Suppressor macrophage treated with lipopolysaccharide for 1 hour (primary cell): ENCODE measurements around the gene EN2.

Experiments used
- DNase-seq, 3 donors: peaks; one replicate each; pipeline ENCODE4 v3.0.0-alpha.2; 2020 to 2022

EN2 gene

GRCh38 chr7:155458111-155458877 is at the start of gene EN2:
Gene EN2, plus strand, starts transcription at chr7:155458129. Its CDS starts 249 bp downstream, at chr7:155458378.
- DNase-seq, result peak in 1 of 3 donors; percentile 45

DNA sequence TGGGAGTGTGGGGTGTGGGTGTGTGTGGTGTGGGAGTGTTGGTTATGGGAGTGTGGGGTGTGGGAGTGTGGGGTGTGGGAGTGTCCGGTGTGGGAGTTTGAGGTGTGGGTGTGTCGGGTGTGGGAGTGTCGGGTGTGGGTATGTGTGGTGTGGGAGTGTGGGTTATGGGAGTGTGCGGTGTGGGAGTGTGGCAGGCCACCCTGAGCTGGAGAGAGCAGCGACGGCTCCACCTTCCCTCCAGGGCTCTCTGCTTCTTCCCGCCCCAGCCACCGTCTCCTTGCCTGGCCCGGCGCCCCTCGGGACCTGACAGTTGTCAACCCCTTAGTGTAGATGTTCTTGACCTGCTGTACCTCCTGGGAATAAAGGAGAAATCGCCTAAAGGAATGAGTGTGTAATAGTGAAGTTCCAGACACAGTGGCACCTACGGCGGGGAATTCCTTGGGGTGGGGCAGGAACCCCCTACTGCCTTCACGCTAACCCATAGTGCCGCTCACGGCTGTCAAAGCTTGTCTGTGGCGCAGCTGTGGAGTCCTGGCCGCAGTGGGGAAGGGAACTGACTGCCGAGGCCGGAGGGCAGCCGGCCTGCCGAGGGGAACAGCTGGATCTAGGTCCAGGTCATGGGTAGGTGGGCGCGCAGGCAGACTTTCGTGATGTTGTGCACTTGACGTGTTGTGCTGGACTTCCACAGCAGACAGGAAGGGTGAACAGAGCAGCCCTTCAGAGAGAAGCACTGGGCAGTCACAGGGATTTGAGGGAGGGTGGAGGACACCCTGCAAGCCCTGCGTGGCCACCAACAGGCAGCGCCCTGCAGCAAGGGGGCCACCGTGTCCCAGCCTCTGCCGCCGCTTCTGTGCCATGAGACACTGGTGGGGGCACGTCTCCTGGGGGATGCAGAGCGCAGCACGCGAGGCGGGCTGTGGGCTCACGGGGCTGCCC is 49.0 kb upstream of the EN2 start:
- no peak for DNase-seq

GRCh38 chr7:155409980-155410379 is 47.9 kb upstream of the EN2 start:
- DNase-seq, result no peak

- DNase-seq, result no peak
These were observed 47.5 kb upstream of the EN2 start for GRCh38 chr7:155410431-155410830.

GRCh38 chr7:155411718-155412415 is 46.1 kb upstream of the EN2 start:
- no peak for DNase-seq

DNA sequence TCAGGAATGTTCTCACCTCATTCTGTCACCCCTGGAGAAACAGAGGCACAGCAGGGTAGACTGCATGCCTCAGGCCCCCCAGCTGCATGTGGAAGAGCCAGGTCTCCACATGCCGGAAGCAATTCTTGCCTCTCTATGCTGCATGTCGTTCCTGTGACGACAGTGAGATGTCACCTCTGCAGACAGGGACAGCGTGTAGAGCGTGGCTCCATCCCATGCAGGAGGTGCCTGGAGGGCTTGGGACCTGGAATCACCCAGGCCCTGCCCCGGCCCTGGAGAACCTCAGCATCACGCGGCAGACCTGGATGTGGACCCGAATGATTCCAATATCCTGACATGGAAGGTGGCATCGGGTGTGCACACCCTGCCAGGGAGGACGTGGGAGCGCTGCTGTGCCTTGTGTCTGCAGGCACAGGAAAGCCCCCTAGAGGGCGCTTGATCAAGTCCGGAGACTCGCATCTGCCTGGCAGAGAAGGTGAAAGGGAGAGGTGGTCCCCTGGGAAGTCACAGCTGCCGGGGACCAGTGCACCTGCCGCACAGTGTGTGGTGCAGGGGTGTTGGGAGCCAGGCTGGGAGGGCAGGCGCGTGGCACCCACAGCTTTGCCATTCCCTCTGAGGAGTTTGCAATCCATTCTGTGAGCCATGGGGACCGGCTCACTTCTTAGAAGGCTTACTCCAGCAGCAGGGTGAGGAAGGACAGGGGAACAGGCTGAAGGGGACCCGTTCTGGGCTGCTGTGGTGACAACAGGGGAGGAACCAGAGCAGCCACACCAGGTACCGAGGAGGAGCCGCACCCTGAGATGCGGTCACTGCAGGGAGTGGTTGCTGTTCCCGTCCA is 45.3 kb upstream of the EN2 start:
- DNase-seq, result peak; percentile 54 to 79 (median 68)

- DNase-seq, result no peak
These were observed 43.1 kb upstream of the EN2 start for GRCh38 chr7:155414547-155415492.

DNA sequence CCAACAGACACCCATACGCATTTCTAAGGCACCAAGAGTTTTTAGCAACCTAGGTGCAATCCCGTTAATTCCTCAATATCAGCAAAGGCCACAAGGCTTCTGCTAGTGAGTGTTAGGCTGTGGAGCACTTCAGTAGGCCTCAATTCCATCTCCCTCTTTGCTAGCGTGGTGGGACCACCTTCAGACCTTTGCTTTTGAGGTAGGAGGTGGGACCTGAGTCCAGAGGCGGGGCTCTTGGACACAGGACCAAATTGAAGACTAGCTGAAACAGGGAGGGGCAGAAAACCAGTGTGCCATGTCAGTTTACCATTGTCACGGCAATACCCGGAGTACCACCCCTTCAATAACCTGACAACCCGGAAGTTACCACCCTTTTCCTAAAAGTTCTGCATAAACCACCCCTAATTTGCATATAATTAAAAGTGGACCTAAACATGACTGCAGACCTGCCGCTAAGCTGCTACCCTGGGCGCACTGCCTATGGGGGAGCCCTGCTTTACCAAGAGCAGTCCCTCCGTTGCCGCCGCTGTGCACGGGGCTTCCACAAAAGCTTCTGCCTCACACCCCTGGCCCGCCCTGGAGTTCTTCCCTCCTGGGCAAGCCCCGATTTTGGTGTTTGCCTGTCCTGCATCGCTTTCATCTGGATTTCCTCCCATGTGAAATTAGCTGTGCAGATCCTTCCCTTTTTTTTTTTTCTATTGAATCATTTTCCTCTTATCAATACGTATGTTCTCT is 41.1 kb upstream of the EN2 start:
- DNase-seq, result no peak

DNA sequence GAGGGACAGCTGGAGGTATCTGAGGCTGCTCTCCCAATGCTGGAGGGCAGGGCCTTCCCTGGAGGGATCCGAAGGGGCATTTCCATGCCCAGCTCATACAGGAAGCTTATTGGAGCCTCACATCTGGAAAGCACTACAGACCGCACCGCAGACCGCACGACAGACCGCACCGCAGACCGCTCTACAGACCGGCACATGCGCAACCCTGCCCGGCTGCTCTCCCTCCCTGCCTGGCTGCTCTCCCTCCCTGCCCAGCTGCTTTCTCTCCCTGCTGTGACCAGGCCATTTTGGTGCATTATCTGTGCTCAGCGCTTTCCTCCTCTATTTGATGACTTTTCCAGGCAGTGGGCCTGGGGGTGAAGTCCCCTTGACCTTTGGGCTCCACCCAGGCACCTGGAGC is 39.6 kb upstream of the EN2 start:
- no peak for DNase-seq

- no peak for DNase-seq
These were observed 38.8 kb upstream of the EN2 start for GRCh38 chr7:155418941-155419755.

DNA sequence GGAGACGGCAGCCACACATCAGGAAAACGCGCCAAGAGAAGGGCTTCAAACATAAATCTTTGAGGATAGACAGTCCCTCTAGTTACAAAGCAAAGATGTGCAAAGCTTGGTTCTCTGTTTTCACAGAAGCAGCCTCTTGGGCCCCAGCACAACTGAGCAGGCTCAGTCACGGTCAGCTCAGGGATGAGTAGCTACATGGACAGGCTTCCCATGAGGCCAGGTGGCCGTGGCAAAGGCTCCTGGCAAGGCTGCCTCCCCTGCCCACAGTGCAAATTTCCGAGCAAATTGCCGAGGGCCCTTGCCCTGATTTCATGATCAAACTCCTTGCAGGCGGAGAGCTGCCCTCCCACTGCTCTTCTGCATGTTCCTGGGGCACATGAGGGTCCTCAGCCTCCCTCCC is 37.8 kb upstream of the EN2 start:
- DNase-seq, result no peak

DNA sequence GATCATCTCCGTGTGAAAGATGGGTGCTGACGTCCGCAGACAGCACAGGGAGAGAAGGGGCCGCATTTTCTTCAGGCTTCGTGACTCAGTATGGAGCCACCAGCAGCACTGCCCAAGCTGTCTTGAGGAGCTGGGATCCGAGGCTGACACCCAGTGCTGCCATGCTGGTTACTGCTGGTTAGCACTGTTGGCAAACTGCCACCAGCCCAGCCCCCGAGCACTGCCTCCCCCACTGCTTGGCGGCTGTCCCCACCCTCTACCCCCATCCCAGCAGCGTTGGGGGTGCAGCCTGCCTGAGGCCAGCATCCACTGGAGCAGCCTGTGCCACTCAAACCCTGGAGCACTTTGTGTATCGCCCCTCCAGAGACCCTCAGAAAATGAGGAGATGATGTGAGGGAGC is 35.8 kb upstream of the EN2 start:
- no peak for DNase-seq

DNA sequence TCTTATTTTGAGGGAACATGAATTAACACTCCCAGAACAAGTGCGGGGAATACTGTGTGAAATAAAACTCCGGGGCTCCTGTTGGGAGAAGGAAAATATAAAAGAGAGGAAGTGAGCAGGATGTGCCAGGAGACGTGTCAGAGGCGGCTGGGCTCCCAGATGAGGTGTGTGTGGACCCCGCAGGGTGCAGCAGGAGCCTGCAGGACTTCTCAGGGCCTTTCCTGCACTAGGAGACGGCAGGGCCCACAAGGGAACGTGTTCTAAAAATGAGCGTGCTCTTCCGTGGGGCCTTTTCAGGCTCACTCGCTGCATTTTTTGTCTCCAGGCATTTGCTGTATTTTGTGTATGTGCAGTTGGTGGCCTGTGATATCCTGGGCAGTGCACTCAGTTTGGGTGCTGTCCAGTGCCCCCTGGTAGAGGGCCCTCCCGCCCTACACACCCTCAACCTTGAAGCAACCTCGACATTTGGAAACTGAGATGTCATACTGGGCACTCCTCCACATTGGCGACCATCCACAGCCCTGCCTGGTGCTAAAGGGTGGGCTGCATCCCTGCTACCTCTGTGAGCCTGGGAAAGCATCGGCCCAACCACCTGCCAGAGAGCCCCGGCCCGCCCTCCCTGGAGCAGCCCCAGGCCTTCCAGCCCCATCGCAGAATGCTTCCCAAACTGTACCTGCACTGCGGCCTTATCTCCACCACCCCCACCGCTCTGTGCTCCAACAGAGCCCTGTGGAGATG is 35.2 kb upstream of the EN2 start:
- DNase-seq, result no peak

GRCh38 chr7:155423337-155424285 is 34.3 kb upstream of the EN2 start:
- DNase-seq, result no peak

- DNase-seq, result no peak
These were observed 33.5 kb upstream of the EN2 start for GRCh38 chr7:155424301-155425010.

GRCh38 chr7:155425011-155425340 is 33.0 kb upstream of the EN2 start:
- DNase-seq, result no peak

- DNase-seq, result no peak
These were observed 32.0 kb upstream of the EN2 start for GRCh38 chr7:155425887-155426286.
